AG10803 (cell line): Measurements from ENCODE around the gene RYR2.

Source experiments
- DNase-seq: peaks from one replicate; pipeline ENCODE4 v3.0.0; 2010; ENCODE audit warnings: low read depth
- H3K4me3 ChIP-seq: 2 replicates; pipeline ENCODE4 v1.5.1; 2011; ENCODE audit warnings: mild to moderate bottlenecking, low read length, control low read depth
- TF ChIP-seq, protein P1 (sequence below): conservative IDR thresholded peaks from 2 replicates; pipeline ENCODE4 v1.5.1; 2011; ENCODE audit warnings: mild to moderate bottlenecking, low read length, control low read depth, inconsistent platforms

Gene RYR2

GRCh38 chr1:237861944-237862343 lies 820.0 kb downstream of the RYR2 start:
- no peak for DNase-seq
- TF ChIP-seq, protein P1, sequence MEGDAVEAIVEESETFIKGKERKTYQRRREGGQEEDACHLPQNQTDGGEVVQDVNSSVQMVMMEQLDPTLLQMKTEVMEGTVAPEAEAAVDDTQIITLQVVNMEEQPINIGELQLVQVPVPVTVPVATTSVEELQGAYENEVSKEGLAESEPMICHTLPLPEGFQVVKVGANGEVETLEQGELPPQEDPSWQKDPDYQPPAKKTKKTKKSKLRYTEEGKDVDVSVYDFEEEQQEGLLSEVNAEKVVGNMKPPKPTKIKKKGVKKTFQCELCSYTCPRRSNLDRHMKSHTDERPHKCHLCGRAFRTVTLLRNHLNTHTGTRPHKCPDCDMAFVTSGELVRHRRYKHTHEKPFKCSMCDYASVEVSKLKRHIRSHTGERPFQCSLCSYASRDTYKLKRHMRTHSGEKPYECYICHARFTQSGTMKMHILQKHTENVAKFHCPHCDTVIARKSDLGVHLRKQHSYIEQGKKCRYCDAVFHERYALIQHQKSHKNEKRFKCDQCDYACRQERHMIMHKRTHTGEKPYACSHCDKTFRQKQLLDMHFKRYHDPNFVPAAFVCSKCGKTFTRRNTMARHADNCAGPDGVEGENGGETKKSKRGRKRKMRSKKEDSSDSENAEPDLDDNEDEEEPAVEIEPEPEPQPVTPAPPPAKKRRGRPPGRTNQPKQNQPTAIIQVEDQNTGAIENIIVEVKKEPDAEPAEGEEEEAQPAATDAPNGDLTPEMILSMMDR, result no peak
- H3K4me3 ChIP-seq, result no peak overlapping the region

DNA sequence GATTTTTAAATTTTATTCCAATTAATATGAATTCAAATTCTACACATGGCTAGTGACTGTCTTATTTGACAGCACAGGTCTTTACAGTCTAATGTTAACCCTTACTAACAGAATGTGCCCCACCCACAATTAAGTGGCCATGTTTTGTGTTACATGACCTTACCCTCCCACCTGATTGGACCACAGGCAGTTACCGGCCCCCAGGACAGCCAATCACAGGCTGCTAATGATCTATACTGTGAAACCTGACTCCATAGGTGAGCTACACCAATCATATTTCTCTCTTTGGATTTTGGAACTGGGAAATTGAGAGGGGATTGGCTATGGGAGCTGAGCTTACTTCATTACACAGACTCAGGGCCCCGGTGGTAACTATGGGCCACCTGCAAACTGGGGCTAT lies 821.2 kb downstream of the RYR2 start:
- TF ChIP-seq, protein P1, result no peak
- DNase-seq, result no peak
- H3K4me3 ChIP-seq, result no peak overlapping the region

GRCh38 chr1:237864338-237865244 lies 822.6 kb downstream of the RYR2 start:
- no peak overlapping the region for H3K4me3 ChIP-seq

GRCh38 chr1:237867380-237867888 lies 825.5 kb downstream of the RYR2 start:
- DNase-seq, result no peak
- TF ChIP-seq, protein P1, result no peak
- no peak overlapping the region for H3K4me3 ChIP-seq

More at GRCh38 chr1:237864338-237865244, 822.6 kb downstream of the RYR2 start:
- TF ChIP-seq, protein P1, result peak; percentile 33
- no peak for DNase-seq

DNA sequence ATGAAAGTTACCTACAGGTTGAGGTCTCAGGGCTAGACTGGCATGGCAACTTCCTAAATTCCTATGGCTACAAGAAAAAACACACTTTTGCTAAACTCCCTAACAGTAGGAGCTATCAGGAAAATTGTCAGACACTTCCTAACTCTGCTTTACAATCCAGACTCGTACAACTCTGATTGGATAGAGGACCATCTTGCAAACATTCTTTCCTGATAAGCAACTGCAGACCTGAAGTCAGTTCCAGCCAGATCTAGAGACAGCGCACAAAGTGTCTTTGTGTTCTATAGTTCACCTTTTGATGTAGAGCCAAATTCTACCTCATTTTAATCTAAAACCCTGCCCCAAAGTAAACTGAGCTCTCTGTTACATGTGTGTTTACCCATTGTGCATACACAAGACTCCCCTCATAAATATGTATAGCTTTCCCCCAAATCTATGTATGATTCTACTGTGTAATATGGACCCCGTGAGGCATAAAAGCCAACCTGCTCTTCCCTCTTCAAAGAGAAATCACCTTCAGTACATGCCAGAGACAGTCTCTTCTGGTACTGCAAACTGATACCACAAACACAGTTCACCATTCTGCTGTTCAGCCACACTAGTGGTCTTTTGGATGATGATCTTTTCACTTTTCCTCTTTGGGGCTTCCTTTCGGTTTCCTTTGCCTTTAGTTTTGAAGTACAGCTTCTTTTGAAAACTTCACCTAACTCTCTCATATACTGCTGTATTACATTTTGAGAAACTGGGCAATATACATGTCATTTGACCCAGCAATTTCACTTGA lies 827.0 kb downstream of the RYR2 start:
- H3K4me3 ChIP-seq, result no peak overlapping the region
- no peak for DNase-seq
- TF ChIP-seq, protein P1, result no peak

GRCh38 chr1:237873487-237874211 lies 831.7 kb downstream of the RYR2 start:
- no peak overlapping the region for H3K4me3 ChIP-seq
- TF ChIP-seq, protein P1, result no peak
- peak; percentile 3 for DNase-seq
